Left lung (tissue), 10 donors: ENCODE data around the gene PIR. TPM values are rescaled to one million over a fixed set of nuclear protein-coding genes. Genes with fewer than 3 reads are reported as not detected.

ENCODE experiments used
- ATAC-seq: fragments of 200-7000 bp; cut with Tn5 transposase; one replicate; pipeline ENCODE4 v1.9.1; 2020; ENCODE audit warnings: moderate library complexity
- DNase-seq, 4 donors: peaks; one replicate each; pipeline ENCODE4 v3.0.0-alpha.2; 2013 to 2020
- H3K27ac ChIP-seq, 2 donors: fragments of 200-600 bp; sonication (generic) in 1 of 2; one replicate each; pipeline versions ENCODE4 v1.5.0 to v1.8.0; 2020 to 2021
- H3K27me3 ChIP-seq, 2 donors: fragments of 200-600 bp; sonication (generic) in 1 of 2; one replicate each; pipeline versions ENCODE4 v1.5.0 to v1.8.0; 2020 to 2021
- H3K36me3 ChIP-seq, 2 donors: fragments of 200-600 bp; sonication (generic) in 1 of 2; one replicate each; pipeline versions ENCODE4 v1.5.0 to v1.8.0; 2020 to 2021
- H3K4me1 ChIP-seq, 2 donors: fragments of 200-600 bp; one replicate each; pipeline ENCODE4 v1.8.0; 2021
- H3K4me3 ChIP-seq, 2 donors: fragments of 200-600 bp; sonication (generic) in 1 of 2; one replicate each; pipeline versions ENCODE4 v1.5.0 to v1.8.0; 2020 to 2021; ENCODE audit warnings: mild to moderate bottlenecking in 1 of 2
- H3K9me3 ChIP-seq, 2 donors: fragments of 200-600 bp; sonication (generic) in 1 of 2; one replicate each; pipeline versions ENCODE4 v1.5.0 to v1.8.0; 2020 to 2021
- CTCF ChIP-seq, 2 donors: fragments of 200-600 bp; sonication (generic) in 1 of 2; IDR thresholded peaks; one replicate each; pipeline versions ENCODE4 v1.5.0 to v1.8.0; 2021; ENCODE audit warnings: antibody characterized with exemption in 2 of 2
- intact Hi-C, 2 donors: fragments of 100-400 bp; cut with DNase I; formaldehyde crosslinking; loops; one replicate each; pipeline versions ENCODE4 v1.11.2 to v1.14.2; 2022
- polyA plus RNA-seq, 6 donors: library from polyadenylated mRNA; unstranded; fragments of 120-200 nt; gene quantifications; one replicate each; pipeline ENCODE4 v1.2.1, GENCODE V29; 2013; ENCODE audit not compliant: insufficient read length in 6 of 6
- total RNA-seq, 2 donors: library from RNA; stranded (reverse); fragmentation: NEBNext Ultra II Directional; extraction: Animal tissue kit (Norgen Biotek cat#: 25700); gene quantifications; one replicate each; pipeline ENCODE4 v1.2.1, GENCODE V29; 2021
- donor health status: DM: no; HTN: yes; CAD: no.
- donor health status: DM: no; HTN: no; CAD: no.

Gene PIR
- total and polyA plus RNA-seq, 8 donors: 8.0 to 32.7 (median 10.5) TPM

- H3K36me3 ChIP-seq: no peaks in the 10 kb centered on the region
- no peak overlapping the region for H3K27ac ChIP-seq
- H3K4me1 ChIP-seq: no peaks in the 10 kb centered on the region
- TF ChIP-seq CTCF (IDR thresholded peaks at IDR 0.05): no peak
- ATAC-seq (no peak), DNase-seq (no peak)
- intact Hi-C loops: no loop called here
- no peaks in the 10 kb centered on the region for H3K9me3 ChIP-seq
- no peak overlapping the region for H3K4me3 ChIP-seq
- peaks cover 0 to 3% of the 10 kb centered on the region in 2 donors for H3K27me3 ChIP-seq
Observed at GRCh38 chrX:15358533-15358932, 134.6 kb downstream of the PIR start.

- intact Hi-C loops: no loop called here
- Histone ChIP-seq H3K27me3 (peaks cover 0 to 3% of the 10 kb centered on the region in 2 donors), H3K4me1 (no peaks in the 10 kb centered on the region), H3K9me3 (no peaks in the 10 kb centered on the region), H3K27ac (peak overlapping the region in 1 of 2 donors; percentile 6), H3K4me3 (no peak overlapping the region), H3K36me3 (no peaks in the 10 kb centered on the region)
- ATAC-seq: peak; percentile 69
- TF ChIP-seq CTCF (IDR thresholded peaks at IDR 0.05): no peak
- DNase-seq: peak in 2 of 4 donors; percentile 61 to 81
Observed at GRCh38 chrX:15356444-15356843, 136.7 kb downstream of the PIR start.

- intact Hi-C loops: no loop called here
- Histone ChIP-seq H3K9me3 (no peaks in the 10 kb centered on the region), H3K27me3 (no peaks in the 10 kb centered on the region), H3K4me3 (no peak overlapping the region), H3K36me3 (no peaks in the 10 kb centered on the region), H3K27ac (no peak overlapping the region), H3K4me1 (no peaks in the 10 kb centered on the region)
- no peak for ATAC-seq
- no peak for TF ChIP-seq CTCF (IDR thresholded peaks at IDR 0.05)
- DNase-seq: no peak
Observed at GRCh38 chrX:15350329-15350996, 142.7 kb downstream of the PIR start.

- Histone ChIP-seq H3K36me3 (no peaks in the 10 kb centered on the region), H3K4me3 (no peak overlapping the region), H3K4me1 (no peaks in the 10 kb centered on the region), H3K27ac (no peak overlapping the region), H3K27me3 (no peaks in the 10 kb centered on the region), H3K9me3 (no peaks in the 10 kb centered on the region)
- peak; percentile 93 for ATAC-seq
- TF ChIP-seq CTCF (IDR thresholded peaks at IDR 0.05): peak in 1 of 2 donors; percentile 47
- intact Hi-C loops: loop anchor here in 1 of 2 donors (5.0 kb wide), 1 partner anchor 118 kb away; no protein-coding TSS in a partner anchor
- DNase-seq: peak in 2 of 4 donors; percentile 53 to 74
Observed at GRCh38 chrX:15349046-15349445, 144.1 kb downstream of the PIR start.

- intact Hi-C loops: loop anchor here in 1 of 2 donors (5.0 kb wide), 1 partner anchor 121 kb away; no protein-coding TSS in a partner anchor
- Histone ChIP-seq H3K27me3 (no peaks in the 10 kb centered on the region), H3K36me3 (no peaks in the 10 kb centered on the region), H3K27ac (no peak overlapping the region), H3K4me3 (no peak overlapping the region), H3K4me1 (no peaks in the 10 kb centered on the region), H3K9me3 (no peaks in the 10 kb centered on the region)
- TF ChIP-seq CTCF (IDR thresholded peaks at IDR 0.05): no peak
- ATAC-seq: no peak
- DNase-seq: no peak
Observed at GRCh38 chrX:15345976-15346375, 147.2 kb downstream of the PIR start.
